Measurements from ENCODE around the gene ZBTB2.

Gene ZBTB2

GRCh38 chr6:151409260-151409659, 17.9 kb upstream of the ZBTB2 start:
- FAIRE-seq, result no peak
- no peak for DNase-seq (ENCODE audit: insufficient read length, low spot score)
- no peak for TF ChIP-seq POLR2AphosphoS5 (IDR thresholded peaks at IDR 0.05; ENCODE audit: low read depth, low read length)
- peak; percentile 81 for TF ChIP-seq SPI1 (IDR thresholded peaks at IDR 0.05; ENCODE audit: low read depth, low read length)
- no peak for TF ChIP-seq TAF1 (IDR thresholded peaks at IDR 0.05; ENCODE audit: low read depth, low read length)
- no peak for TF ChIP-seq PAX5 (IDR thresholded peaks at IDR 0.05; ENCODE audit: insufficient read depth, low read length, severe bottlenecking)

- no peak for TF ChIP-seq POLR2AphosphoS5 (IDR thresholded peaks at IDR 0.05; ENCODE audit: low read depth, low read length)
- no peak for TF ChIP-seq POLR2A (IDR thresholded peaks at IDR 0.05; ENCODE audit: low read depth, low read length)
- TF ChIP-seq PAX5 (IDR thresholded peaks at IDR 0.05; ENCODE audit: insufficient read depth, low read length, severe bottlenecking), result no peak
- no peak for TF ChIP-seq SPI1 (IDR thresholded peaks at IDR 0.05; ENCODE audit: low read depth, low read length)
- TF ChIP-seq POU2F2 (IDR thresholded peaks at IDR 0.05; ENCODE audit: low read depth, low read length), result no peak
- TF ChIP-seq TAF1 (IDR thresholded peaks at IDR 0.05; ENCODE audit: low read depth, low read length), result no peak
- FAIRE-seq, result no peak
- no peak for DNase-seq (ENCODE audit: insufficient read length, low spot score)
Measured at GRCh38 chr6:151408858-151409257, 17.5 kb upstream of the ZBTB2 start.

GRCh38 chr6:151403919-151404308, 12.6 kb upstream of the ZBTB2 start:
- no peak for TF ChIP-seq SPI1 (IDR thresholded peaks at IDR 0.05; ENCODE audit: low read depth, low read length)
- TF ChIP-seq POLR2A (IDR thresholded peaks at IDR 0.05; ENCODE audit: low read depth, low read length), result 0 out of 2 replicates have a peak, but pooled peaks have one; percentile 0
- TF ChIP-seq TAF1 (IDR thresholded peaks at IDR 0.05; ENCODE audit: low read depth, low read length), result no peak
- no peak for TF ChIP-seq POU2F2 (IDR thresholded peaks at IDR 0.05; ENCODE audit: low read depth, low read length)
- no peak for FAIRE-seq
- DNase-seq (ENCODE audit: insufficient read length, low spot score), result no peak

GRCh38 chr6:151402228-151402627, 10.9 kb upstream of the ZBTB2 start:
- TF ChIP-seq POLR2A (IDR thresholded peaks at IDR 0.05; ENCODE audit: low read depth, low read length) (no peak), POU2F2 (IDR thresholded peaks at IDR 0.05; ENCODE audit: low read depth, low read length) (no peak), PAX5 (IDR thresholded peaks at IDR 0.05; ENCODE audit: insufficient read depth, low read length, severe bottlenecking) (no peak), POLR2AphosphoS5 (IDR thresholded peaks at IDR 0.05; ENCODE audit: low read depth, low read length) (no peak), SPI1 (IDR thresholded peaks at IDR 0.05; ENCODE audit: low read depth, low read length) (no peak), TAF1 (IDR thresholded peaks at IDR 0.05; ENCODE audit: low read depth, low read length) (no peak)
- FAIRE-seq, result no peak
- DNase-seq (ENCODE audit: insufficient read length, low spot score), result no peak

- TF ChIP-seq PAX5 (IDR thresholded peaks at IDR 0.05; ENCODE audit: insufficient read depth, low read length, severe bottlenecking) (no peak), TAF1 (IDR thresholded peaks at IDR 0.05; ENCODE audit: low read depth, low read length) (no peak), POU2F2 (IDR thresholded peaks at IDR 0.05; ENCODE audit: low read depth, low read length) (no peak), SPI1 (IDR thresholded peaks at IDR 0.05; ENCODE audit: low read depth, low read length) (peak; percentile 27; the same call in 1 of the 2 replicates)
- DNase-seq (ENCODE audit: insufficient read length, low spot score), result no peak
- FAIRE-seq, result no peak
Measured at GRCh38 chr6:151400473-151400872, 9.1 kb upstream of the ZBTB2 start.

- no peak for FAIRE-seq
Measured at GRCh38 chr6:151399679-151400078, 8.3 kb upstream of the ZBTB2 start.

GRCh38 chr6:151393410-151393809, 2.1 kb upstream of the ZBTB2 start:
- TF ChIP-seq SPI1 (IDR thresholded peaks at IDR 0.05; ENCODE audit: low read depth, low read length), result no peak
- no peak for TF ChIP-seq POLR2A (IDR thresholded peaks at IDR 0.05; ENCODE audit: low read depth, low read length)
- no peak for TF ChIP-seq TAF1 (IDR thresholded peaks at IDR 0.05; ENCODE audit: low read depth, low read length)
- no peak for TF ChIP-seq PAX5 (IDR thresholded peaks at IDR 0.05; ENCODE audit: insufficient read depth, low read length, severe bottlenecking)
- no peak for TF ChIP-seq POLR2AphosphoS5 (IDR thresholded peaks at IDR 0.05; ENCODE audit: low read depth, low read length)
- TF ChIP-seq POU2F2 (IDR thresholded peaks at IDR 0.05; ENCODE audit: low read depth, low read length), result no peak
- no peak for DNase-seq (ENCODE audit: insufficient read length, low spot score)

More at GRCh38 chr6:151399679-151400078, 8.3 kb upstream of the ZBTB2 start:
- no peak for TF ChIP-seq SPI1 (IDR thresholded peaks at IDR 0.05; ENCODE audit: low read depth, low read length)
- TF ChIP-seq POU2F2 (IDR thresholded peaks at IDR 0.05; ENCODE audit: low read depth, low read length), result no peak
- no peak for TF ChIP-seq PAX5 (IDR thresholded peaks at IDR 0.05; ENCODE audit: insufficient read depth, low read length, severe bottlenecking)
- TF ChIP-seq POLR2A (IDR thresholded peaks at IDR 0.05; ENCODE audit: low read depth, low read length), result peak; percentile 26; the same call in 1 of the 2 replicates
- TF ChIP-seq POLR2AphosphoS5 (IDR thresholded peaks at IDR 0.05; ENCODE audit: low read depth, low read length), result no peak
- no peak for DNase-seq (ENCODE audit: insufficient read length, low spot score)

GRCh38 chr6:151392427-151392826, 1.1 kb upstream of the ZBTB2 start:
- no peak for TF ChIP-seq TAF1 (IDR thresholded peaks at IDR 0.05; ENCODE audit: low read depth, low read length)
- no peak for TF ChIP-seq POLR2AphosphoS5 (IDR thresholded peaks at IDR 0.05; ENCODE audit: low read depth, low read length)
- no peak for TF ChIP-seq POU2F2 (IDR thresholded peaks at IDR 0.05; ENCODE audit: low read depth, low read length)
- no peak for TF ChIP-seq SPI1 (IDR thresholded peaks at IDR 0.05; ENCODE audit: low read depth, low read length)
- no peak for TF ChIP-seq POLR2A (IDR thresholded peaks at IDR 0.05; ENCODE audit: low read depth, low read length)
- TF ChIP-seq PAX5 (IDR thresholded peaks at IDR 0.05; ENCODE audit: insufficient read depth, low read length, severe bottlenecking), result no peak
- no peak for FAIRE-seq
- DNase-seq (ENCODE audit: insufficient read length, low spot score), result no peak

More at GRCh38 chr6:151393410-151393809, 2.1 kb upstream of the ZBTB2 start:
- no peak for FAIRE-seq

- peak; percentile 48 for DNase-seq (ENCODE audit: insufficient read length, low spot score)
- TF ChIP-seq POLR2AphosphoS5 (IDR thresholded peaks at IDR 0.05; ENCODE audit: low read depth, low read length) (peak; percentile 69), TAF1 (IDR thresholded peaks at IDR 0.05; ENCODE audit: low read depth, low read length) (no peak), PAX5 (IDR thresholded peaks at IDR 0.05; ENCODE audit: insufficient read depth, low read length, severe bottlenecking) (no peak), POLR2A (IDR thresholded peaks at IDR 0.05; ENCODE audit: low read depth, low read length) (peak; percentile 16; the same call in 1 of the 2 replicates)
- FAIRE-seq, result no peak
Measured at GRCh38 chr6:151390851-151391470, 398 bp downstream of the ZBTB2 start.

- TF ChIP-seq POLR2A (IDR thresholded peaks at IDR 0.05; ENCODE audit: low read depth, low read length) (peak; percentile 54; the same call in 1 of the 2 replicates), SPI1 (IDR thresholded peaks at IDR 0.05; ENCODE audit: low read depth, low read length) (0 out of 2 replicates have a peak, but pooled peaks have one; percentile 14), POLR2AphosphoS5 (IDR thresholded peaks at IDR 0.05; ENCODE audit: low read depth, low read length) (peak; percentile 75; the same call in 1 of the 2 replicates), POU2F2 (IDR thresholded peaks at IDR 0.05; ENCODE audit: low read depth, low read length) (peak; percentile 40; the same call in 1 of the 2 replicates), TAF1 (IDR thresholded peaks at IDR 0.05; ENCODE audit: low read depth, low read length) (peak; percentile 89), PAX5 (IDR thresholded peaks at IDR 0.05; ENCODE audit: insufficient read depth, low read length, severe bottlenecking) (peak; percentile 61)
- DNase-seq (ENCODE audit: insufficient read length, low spot score) (peak; percentile 87), FAIRE-seq (peak; percentile 100)
Measured at GRCh38 chr6:151390276-151390850, 996 bp downstream of the ZBTB2 start.

Data from GM12891 (cell line).